D341Med (cell line): ENCODE data around the gene SLC2A10.

ENCODE experiments used
- DNase-seq: peaks from one replicate; pipeline ENCODE4 v3.0.0; 2012; ENCODE audit warnings: low spot score

SLC2A10 gene

DNA sequence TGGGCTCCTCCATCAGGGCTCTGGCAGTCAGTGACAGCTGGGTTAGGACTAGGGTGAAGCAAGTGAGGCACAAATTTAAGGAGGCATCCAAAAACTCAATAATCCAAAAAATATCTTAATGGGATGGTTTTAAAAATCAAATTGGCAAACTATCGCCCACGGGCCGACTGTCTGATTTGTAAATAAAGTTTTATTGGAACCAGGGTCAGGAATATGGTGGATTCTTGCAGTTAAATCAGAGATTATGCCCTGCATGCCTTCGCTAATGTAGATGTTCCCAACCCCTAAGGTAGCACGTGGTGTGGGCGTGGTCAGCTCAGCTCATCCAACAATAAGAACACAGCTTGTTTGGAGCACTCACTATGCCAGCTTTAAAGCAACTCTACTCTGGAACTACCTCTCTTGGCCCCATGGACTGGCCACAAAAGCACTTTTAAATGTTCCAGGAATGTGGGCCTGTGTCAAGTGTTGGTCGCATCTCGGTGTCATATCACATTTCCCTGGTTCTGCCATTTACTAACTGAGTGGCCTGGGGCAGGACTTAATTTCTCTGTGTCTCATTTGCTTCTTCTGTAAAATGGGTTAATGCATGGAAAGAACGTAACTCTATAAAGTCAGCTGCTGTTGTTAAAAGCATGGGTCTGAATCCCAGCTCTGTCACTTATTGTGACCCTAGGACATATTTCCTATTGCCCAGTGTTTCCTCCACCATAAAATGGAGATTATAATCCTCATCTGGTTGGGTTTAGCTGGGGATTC, 27.2 kb upstream of the SLC2A10 start:
- DNase-seq: no peak

DNA sequence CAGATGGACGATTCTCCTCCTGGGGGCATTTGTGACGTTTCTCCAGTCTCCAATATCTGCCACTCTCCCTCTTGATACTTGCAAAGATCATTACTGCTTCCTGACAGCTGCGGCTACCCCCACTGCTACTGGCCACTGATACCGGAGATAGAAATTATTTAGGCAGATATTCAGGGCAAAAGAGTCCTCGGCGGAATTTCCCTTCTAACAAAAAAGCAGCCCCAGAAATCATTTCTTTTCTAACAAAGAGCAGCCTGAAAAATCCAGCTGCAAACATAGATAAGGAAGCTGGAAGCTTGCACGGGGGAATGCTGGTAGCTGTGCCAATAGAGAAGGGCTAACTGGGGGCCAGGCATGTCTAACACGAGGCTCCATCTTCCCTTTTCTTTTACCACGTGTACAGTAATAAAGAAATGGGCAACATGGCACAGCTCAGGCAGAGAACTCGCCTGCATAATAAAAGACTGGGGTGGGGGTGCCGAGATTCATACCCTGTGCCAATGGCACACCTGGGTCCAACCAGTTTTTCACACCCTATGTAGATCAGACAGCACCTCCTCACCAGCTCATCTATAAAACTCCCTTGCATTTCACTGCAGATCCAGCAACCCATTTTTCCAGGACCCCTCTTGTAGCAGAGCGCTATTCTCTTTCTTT, 26.3 kb upstream of the SLC2A10 start:
- no peak for DNase-seq

DNA sequence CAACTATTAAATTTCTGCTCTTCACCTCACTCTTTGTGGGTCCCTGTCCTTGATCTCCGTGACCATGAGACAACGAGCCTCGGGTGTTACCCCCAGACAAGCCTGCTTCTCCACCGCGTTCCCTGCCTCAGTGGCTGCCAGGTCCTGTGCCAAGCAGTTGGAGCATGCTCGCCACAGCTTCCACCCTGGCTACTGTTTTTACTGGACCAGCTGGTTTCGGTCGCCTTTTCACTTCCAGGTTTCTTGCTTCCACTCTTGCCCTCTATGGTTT, 25.8 kb upstream of the SLC2A10 start:
- DNase-seq: no peak

DNA sequence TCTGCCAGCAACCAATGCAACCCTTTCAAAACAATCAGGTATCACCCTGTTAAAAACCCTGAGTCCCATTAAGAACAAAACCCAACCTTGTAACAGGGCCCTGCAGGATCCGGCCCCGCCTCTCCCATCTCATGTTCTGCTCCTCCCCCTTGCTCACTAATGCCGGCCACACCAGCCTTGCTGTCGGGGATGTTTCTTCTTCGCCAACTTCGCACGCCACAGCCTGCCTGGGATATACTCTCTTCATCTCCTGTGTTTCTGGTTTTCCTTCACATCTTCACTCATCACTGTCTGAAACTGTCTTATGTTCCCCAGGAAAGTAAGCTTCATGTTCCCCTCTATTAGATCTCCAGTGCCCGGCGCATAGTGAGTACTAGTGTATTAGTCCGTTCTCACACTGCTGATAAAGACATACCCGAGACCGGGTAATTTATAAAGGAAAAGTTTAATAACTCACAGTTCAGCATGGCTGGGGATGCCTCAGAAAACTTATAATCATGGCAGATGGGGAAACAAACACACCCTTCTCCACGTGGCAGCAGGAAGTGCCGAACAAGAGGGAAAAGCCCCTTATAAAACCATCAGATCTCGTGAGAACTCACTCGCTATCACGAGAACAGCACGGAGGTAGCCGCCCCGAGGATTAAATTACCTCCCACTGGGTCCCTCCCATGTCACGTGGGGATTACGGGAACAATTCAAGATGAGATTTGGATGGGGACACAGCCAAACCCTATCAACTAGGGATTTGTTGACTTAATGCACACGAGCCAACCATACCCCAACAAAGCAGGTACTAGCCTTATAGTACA, 25.3 kb upstream of the SLC2A10 start:
- no peak for DNase-seq

DNA sequence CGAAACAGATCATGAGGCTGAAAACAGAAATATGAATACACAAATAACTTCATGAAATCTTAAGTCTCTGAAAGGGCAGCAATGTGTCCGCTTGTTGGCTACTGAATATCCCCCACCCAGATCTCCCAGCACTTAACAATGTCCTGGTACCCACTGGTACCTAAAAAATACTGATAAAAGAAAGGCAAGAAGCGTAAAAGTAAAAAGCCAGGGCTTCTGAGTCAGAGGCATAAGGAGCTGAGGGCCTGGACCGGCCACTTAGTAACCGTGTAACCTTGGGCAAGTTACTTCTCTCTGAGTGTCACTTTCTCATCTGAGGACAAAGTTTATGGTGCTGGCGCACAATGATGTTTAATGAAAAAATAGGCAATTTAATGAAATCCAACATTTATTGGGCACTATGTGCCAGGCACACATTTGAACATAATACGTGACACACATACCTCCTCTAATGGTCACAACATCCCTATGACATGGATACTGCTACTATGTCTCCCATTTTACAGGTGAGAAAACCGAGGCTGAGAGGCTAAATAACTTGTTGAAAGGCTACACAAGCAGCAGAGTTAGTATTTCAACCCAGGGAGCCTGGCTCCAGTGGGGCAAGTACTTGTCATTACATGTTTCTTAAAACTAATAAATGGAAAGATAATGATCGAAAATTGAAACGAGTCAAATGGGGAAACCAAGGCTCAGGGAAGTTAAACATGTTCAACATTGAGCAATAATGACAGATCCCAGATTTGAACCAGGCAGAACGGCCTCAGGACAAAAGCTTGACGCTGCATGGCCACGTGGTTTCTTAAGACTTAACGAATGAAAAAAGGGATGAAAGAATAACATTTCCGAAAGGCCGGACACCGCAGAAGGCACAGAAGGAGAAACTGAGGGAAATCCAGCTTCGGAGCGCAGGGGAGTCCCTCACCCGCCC, 21.0 kb upstream of the SLC2A10 start:
- no peak for DNase-seq

DNA sequence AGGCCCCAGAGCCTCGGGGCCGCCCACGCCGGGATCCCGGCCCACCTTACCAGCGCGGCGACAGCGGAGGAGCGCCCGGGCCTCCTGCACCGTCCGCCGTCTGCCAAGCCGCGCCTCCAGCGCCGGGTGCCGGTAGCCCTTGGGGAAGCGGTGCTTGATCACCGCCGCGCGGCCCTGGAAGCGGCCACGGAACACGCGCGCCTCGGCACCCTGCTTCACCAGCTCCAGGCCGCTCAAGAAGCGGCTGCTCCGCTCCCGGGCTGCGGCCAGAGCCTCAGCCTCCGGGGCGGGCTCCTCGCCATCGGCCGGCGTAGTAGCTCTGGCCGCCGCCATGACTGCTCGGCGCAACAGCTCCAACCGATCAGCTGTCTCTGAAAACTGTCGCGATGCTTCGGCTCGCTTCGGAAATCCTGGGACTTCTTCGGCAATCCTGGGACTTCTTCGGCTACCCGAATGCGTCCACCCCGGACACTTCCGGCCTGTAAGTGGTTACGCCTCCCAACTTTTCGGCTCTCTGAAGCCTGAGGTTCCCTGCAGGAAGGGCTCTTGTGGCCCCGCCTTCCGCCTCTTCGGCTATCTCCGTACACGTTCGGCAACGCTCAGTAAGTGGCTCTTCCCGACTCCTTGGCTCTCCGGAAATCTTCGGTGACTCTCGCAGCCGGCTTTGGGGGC, 20.2 kb upstream of the SLC2A10 start, which contains the start of gene TP53RK:
Gene TP53RK, minus strand, starts transcription at position 363 of the 672 bp plus-strand sequence. Its CDS starts 30 bp downstream, at position 333.
- DNase-seq: peak; percentile 98

DNA sequence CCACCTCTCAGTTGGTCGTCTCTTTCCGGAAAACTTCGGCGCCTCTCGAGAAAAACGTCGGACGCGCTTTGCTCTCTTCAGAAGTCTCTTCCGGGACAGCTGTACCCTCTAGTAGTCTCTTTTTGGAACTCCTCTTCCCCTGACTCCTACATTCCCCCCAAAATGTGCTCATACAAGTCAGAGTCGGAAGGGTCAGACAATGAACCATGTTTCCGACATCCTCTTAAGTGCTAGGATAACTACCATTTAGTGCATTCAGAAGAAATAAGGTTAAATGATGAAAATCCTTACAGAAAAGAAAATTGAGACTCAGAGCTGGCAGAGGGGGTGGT, 19.7 kb upstream of the SLC2A10 start:
- no peak for DNase-seq

DNA sequence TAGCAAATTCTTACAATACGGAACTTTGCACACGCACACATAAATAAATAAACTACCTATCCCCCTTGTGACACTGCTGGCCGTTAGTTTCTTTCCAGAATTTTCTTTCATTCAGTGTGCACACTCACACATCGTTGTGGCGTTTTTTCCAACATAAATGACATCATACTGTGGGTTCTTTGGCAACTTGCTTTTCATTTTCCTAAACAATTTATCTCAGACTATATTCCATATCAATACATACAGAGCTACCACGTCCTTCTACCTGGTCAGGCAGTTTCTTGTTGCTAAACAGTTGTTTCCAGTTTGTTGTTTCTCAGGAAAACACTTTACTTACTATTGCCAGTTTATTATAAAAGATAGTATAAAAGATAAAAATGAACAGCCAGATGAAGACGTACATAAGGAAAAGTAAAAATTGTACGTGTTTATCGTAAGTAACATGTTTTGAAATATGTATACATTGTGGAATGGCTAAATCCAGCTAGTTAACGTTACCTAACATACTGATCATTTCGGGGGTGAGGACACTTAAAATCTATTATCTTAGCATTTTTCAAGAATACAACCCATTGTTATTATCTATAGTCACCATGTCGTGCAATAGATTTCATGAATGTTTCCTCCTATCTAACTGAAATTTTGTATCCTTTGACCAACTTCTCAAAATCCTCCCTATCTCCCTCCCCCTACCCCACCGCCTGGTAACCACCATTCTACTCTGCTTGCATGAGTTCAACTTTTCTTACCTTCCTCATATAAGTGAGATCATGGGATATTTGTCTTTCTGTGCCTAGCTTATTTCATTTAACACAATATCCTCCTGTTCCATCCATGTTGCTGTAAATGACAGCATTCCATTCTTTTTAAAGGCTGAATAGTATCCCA, 19.0 kb upstream of the SLC2A10 start:
- DNase-seq: no peak

DNA sequence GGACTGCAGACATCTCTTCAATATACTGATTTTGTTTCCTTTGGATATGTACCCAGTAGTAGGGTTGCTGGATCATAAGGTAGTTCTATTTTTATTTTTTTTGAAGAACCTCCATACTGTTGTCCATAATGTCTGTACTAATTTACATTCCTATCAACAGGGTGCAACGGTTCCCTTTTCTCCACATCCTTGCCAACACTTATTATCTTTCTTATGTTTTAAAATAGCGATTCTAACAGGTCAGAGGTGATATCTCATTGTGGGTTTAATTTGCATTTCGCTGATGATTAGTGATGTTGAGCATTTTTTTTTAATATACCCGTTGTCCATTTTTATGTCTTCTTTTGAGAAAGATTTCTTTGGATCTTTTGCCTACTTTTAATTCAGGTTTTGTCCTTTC, 18.3 kb upstream of the SLC2A10 start:
- no peak for DNase-seq

DNA sequence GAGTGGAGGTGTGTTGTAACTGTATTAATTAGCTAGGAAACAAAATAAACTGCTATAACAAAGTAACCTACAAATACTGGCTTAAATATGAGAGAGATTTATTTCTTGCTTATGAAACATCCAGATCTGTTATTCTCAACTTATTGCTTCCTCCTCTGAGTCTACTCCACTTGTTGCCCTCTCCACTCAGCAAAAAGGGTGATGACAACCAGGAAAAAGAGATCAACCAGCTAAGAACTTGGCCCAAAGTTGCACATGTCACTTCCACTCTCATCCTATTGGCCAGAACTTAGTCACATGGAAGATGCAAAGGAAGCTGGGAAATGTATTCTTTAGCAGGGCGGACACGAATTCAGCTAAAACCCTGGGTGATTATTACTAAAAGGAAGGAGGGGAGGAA, 15.0 kb upstream of the SLC2A10 start:
- no peak for DNase-seq

DNA sequence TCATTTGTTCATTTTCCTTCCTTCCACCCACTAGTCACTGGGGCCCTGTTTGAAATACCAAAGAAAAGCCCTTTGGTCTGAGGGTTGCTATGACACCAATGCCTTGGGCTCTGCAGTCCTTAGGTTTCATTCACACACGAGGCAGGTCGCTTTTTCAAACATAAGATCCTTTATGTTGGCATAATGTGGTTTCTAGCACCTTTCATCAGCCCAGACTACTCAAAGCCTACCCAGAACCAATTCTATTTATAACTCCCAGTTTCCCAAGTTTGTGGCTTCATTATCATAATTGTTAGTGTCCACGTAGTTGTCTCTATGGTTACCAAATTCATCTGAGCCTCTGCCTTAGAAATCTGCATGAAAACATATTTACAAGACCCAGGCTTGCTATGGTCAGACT, 13.6 kb upstream of the SLC2A10 start:
- no peak for DNase-seq

DNA sequence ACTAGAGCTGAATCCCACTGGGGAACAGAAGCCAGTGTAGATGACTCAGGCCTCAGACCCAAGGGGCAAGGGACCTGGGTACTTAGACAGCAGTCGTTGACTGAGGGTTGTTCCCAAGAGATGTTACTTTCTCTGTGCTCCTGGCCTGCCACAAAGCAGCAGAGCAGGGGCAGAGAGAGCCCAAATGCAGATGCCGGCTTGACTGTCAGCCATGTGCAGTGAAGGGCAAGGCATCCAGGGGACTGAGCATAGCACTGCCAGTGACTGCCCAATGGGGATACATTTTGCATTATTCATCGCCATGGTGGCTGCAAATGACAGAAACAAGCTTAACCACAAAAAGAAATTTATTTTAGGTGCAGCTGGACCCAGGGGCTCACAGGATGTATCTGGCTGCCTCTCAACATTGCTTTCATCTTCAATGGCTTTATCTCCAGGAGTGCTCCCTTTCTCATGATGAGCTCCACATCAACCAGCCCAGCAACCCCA, 12.6 kb upstream of the SLC2A10 start:
- DNase-seq: no peak

DNA sequence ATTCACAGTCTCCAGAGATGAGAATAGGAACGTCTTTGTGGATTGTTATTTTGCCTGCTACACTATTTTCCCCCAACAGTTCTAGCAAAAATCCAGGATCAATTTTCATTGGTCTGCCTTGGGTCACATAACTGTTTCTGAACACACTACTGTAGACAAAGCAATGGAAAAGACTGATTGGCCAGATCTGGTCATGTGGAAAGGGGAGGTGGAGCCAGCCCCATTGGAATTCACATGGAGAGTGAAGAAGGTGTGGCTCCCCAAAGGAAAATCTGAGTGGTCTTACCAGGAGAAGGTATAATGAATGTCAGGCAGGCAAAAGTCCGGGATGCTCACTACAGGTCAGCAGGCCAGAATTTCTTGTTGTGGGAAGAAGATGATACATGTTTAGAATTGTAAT, 10.7 kb upstream of the SLC2A10 start:
- no peak for DNase-seq

DNA sequence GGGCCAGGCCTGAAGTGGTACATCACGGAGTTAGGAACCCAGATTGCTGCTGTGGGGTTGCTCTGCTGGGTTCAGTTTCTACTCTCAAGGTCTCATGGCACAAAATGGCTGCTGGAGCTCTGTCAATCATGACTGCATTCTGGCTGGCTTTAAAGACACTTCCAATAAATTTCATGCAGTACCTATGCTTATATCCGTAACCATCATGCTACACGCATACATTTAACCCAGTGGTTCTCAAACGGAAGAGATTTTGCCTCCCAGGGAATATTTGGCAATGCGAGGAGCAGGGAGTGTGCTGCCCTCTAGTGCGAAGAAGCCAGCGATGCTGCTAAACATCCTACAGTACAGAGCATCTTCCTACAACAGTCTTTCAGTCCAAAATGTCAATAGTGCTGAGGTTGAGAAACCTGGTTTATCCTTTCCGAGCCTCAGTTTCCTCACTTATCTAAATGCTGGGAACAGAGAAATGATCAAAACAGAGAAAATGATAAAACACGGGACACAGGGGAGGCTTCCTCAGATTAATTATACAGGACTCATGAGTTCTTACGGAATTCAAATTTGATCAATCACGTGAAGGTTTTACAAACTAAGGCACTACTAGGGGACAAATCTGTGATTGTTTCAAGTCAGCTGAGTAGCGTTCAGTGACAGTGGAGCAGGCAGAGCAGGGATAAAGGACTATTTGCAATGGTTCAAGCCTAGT, 9.6 kb upstream of the SLC2A10 start:
- DNase-seq: no peak

DNA sequence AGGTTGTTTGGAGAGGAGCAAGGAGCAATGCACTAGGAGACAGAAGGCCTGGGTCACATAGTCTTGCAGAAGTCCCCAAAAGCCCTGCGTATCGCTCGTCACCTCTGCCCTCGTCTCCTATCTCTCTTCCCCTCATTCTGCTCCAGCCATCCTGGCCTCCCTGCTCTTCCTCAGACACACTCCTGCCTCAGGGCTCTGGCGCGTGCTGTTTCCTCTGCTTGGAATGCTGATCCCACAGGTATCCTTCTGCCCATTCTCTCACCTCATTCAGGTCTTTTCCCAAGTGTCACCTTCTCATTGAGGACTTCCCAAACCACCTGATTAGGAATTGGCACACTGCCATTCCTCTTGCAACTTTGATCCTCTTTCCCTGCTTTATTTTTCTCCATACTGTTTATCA, 9.0 kb upstream of the SLC2A10 start:
- DNase-seq: no peak

DNA sequence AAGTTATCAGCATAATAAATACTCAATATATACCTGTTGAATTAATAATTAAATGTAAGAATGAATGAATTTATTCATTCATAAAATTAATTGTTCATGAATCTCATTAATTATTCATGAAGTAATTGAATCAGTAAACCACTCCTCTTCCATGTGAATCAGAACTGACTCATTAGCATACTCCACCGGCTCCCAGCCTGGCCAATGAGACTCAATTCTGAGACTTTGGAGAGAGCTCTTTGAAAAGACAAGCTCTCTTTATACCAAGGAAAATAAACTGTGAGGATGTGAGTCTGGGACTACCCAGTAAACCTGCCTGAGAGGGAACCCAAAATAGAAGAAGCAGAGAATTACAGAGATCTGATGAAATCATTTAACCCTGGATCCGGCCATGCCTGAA, 8.4 kb upstream of the SLC2A10 start:
- DNase-seq: no peak

DNA sequence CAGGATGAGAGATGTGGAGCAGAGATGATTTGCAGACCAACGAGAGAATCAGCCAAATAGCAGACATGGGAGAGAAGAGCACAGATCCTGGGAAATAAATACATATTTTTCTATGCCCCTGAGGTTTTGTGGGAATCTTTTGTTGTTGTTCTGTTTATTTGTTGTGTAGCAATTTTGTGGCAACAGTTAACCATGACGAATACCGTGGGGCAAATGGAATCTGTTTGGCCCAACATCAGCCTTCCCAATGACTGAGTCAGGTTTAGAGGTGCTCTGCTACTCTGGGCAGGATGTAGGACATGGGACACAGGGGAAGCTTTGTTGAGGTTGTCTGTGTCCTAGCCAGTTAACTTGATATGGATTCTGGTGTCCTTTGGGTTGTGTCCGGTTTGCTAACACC, 7.9 kb upstream of the SLC2A10 start:
- DNase-seq: no peak

DNA sequence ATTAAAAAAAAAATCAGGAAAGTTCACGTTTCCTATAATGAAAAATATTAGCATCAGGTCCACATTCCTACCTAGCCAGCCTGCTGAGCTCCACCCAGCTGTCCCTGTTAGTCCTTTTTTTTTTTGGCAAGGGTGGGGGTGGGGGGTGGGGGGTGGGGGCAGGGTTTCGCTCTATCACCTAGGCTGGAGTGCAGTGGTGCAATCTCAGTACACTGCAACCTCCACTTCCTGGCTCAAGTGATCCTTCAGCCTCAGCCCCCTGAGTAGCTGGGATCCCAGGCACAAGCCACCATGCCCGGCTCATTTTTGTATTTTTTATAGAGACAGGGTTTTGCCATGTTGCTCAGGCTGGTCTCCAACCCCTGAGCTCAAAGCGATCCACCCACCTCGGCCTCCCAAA, 7.5 kb upstream of the SLC2A10 start:
- no peak for DNase-seq

DNA sequence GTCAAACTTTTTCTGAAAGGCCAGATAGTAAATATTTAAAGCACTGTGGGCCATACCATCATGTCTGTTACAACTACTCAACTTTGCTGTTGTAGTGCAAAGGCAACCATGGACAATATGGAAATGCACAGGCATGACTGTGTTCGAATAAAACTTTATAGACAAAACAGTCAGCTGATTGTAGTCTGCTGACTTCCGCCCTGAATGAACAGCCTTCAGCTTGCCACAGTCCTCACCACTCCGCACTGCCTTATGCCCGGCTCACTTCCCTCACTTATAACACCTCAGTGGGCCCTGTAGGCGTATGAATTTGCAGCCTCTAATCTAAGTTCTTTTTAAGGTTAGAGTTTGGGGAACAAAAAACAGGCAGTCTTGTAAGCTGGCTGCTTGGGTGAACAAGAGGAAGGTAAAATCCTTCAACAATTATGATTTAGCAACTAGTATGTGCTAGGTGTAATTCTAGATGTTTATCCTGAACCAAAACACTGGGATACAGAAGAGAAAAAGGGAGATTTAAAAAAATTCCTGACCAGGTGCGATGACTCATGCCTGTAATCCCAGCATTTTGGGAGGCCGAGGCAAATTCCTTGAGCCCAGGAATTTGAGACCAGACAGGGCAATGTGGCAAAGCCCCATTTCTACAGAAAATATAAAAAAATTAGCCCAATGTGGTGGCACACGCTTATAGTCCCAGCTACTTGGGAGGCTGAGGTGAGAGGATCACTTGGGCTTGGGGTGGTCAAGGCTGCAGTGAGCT, 6.8 kb upstream of the SLC2A10 start:
- DNase-seq: no peak
